ENCODE measurements around the gene MTMR1. TPM values are rescaled to one million over a fixed set of nuclear protein-coding genes. Genes with fewer than 3 reads are reported as not detected.

The MTMR1 gene
- total RNA-seq: 17.8 and 18.3 TPM in 2 replicates
- long read RNA-seq, partial matches to known transcripts: 1 of 2 reads
- long read RNA-seq, other reads (novel, unspliced or antisense): 1 of 2 reads

GRCh38 chrX:150692831-150693724, at the start of gene MTMR1:
Gene MTMR1 (plus strand): TSS chrX:150693396. CDS start chrX:150693531, 135 bp downstream.
- Mint-ChIP-seq H3K27ac (ENCODE audit: unreplicated experiment) (no peak within 1 kb of the TSS), H3K4me3 (peak within 1 kb of the TSS; percentile 93), H3K36me3 (ENCODE audit: low read depth) (peaks cover 9% of the 10 kb centered on the region), H3K4me1 (peaks cover 10% of the 10 kb centered on the region), H3K9me3 (peaks cover 13% of the 10 kb centered on the region), H3K27me3 (ENCODE audit: low read depth) (no peaks in the 10 kb centered on the region)
- TF ChIP-seq CTCF (conservative IDR thresholded peaks at IDR 0.05): no peak
- DNase-seq (ENCODE audit: low read depth, low spot score): no peak

GRCh38 chrX:150643958-150644357, 49.2 kb upstream of the MTMR1 start:
- no peak overlapping the region for H3K27ac Mint-ChIP-seq (ENCODE audit: unreplicated experiment)
- H3K9me3 Mint-ChIP-seq: no peaks in the 10 kb centered on the region
- H3K4me3 Mint-ChIP-seq: no peak overlapping the region
- H3K4me1 Mint-ChIP-seq: peaks cover 20% of the 10 kb centered on the region
- no peaks in the 10 kb centered on the region for H3K27me3 Mint-ChIP-seq (ENCODE audit: low read depth)
- H3K36me3 Mint-ChIP-seq (ENCODE audit: low read depth): peaks cover 8% of the 10 kb centered on the region
- no peak for TF ChIP-seq CTCF (conservative IDR thresholded peaks at IDR 0.05)
- no peak for DNase-seq (ENCODE audit: low read depth, low spot score)

GRCh38 chrX:150644422-150644821, 48.8 kb upstream of the MTMR1 start:
- no peaks in the 10 kb centered on the region for H3K27me3 Mint-ChIP-seq (ENCODE audit: low read depth)
- H3K27ac Mint-ChIP-seq (ENCODE audit: unreplicated experiment): no peak overlapping the region
- no peaks in the 10 kb centered on the region for H3K9me3 Mint-ChIP-seq
- no peak overlapping the region for H3K4me3 Mint-ChIP-seq
- H3K4me1 Mint-ChIP-seq: peaks cover 20% of the 10 kb centered on the region
- no peak for DNase-seq (ENCODE audit: low read depth, low spot score)
- no peak for TF ChIP-seq CTCF (conservative IDR thresholded peaks at IDR 0.05)
- peaks cover 8% of the 10 kb centered on the region for H3K36me3 Mint-ChIP-seq (ENCODE audit: low read depth)

- Mint-ChIP-seq H3K4me3 (no peak overlapping the region), H3K27ac (ENCODE audit: unreplicated experiment) (no peak overlapping the region), H3K9me3 (peaks cover 5% of the 10 kb centered on the region), H3K36me3 (ENCODE audit: low read depth) (peaks cover 6% of the 10 kb centered on the region), H3K4me1 (peaks cover 24% of the 10 kb centered on the region), H3K27me3 (ENCODE audit: low read depth) (no peaks in the 10 kb centered on the region)
- no peak for DNase-seq (ENCODE audit: low read depth, low spot score)
- no peak for TF ChIP-seq CTCF (conservative IDR thresholded peaks at IDR 0.05)
Observed at GRCh38 chrX:150647331-150647730, 45.9 kb upstream of the MTMR1 start.

- no peak for TF ChIP-seq CTCF (conservative IDR thresholded peaks at IDR 0.05)
- Mint-ChIP-seq H3K27me3 (ENCODE audit: low read depth) (no peaks in the 10 kb centered on the region), H3K4me3 (no peak overlapping the region), H3K9me3 (peaks cover 5% of the 10 kb centered on the region), H3K27ac (ENCODE audit: unreplicated experiment) (no peak overlapping the region), H3K4me1 (peaks cover 24% of the 10 kb centered on the region), H3K36me3 (ENCODE audit: low read depth) (peaks cover 6% of the 10 kb centered on the region)
- no peak for DNase-seq (ENCODE audit: low read depth, low spot score)
Observed at GRCh38 chrX:150648296-150648940, 44.8 kb upstream of the MTMR1 start.
